Keratinocyte (primary cell): ENCODE data around the gene SCN4A.

Experiments
- EZH2 ChIP-seq: IDR thresholded peaks from one replicate; pipeline ENCODE4 v1.6.1; 2012; ENCODE audit warnings: inconsistent platforms, mild to moderate bottlenecking, low read length, moderate library complexity
- TF ChIP-seq, protein P1 (sequence below), 3 experiments: IDR thresholded peaks in 1 of 3; conservative IDR thresholded peaks in 1 of 3; optimal IDR thresholded peaks in 1 of 3; 2 replicates in 2 of 3; 3 replicates in 1 of 3; pipeline versions ENCODE3 to v1.5.1; 2011; ENCODE audit warnings: low read length in 3 of 3, mild to moderate bottlenecking in 3 of 3, moderate library complexity in 2 of 3, control low read depth in 1 of 3, inconsistent platforms in 1 of 3; ENCODE audit not compliant: insufficient read depth in 2 of 3; ENCODE audit errors: extremely low read depth in 1 of 3

DNA sequence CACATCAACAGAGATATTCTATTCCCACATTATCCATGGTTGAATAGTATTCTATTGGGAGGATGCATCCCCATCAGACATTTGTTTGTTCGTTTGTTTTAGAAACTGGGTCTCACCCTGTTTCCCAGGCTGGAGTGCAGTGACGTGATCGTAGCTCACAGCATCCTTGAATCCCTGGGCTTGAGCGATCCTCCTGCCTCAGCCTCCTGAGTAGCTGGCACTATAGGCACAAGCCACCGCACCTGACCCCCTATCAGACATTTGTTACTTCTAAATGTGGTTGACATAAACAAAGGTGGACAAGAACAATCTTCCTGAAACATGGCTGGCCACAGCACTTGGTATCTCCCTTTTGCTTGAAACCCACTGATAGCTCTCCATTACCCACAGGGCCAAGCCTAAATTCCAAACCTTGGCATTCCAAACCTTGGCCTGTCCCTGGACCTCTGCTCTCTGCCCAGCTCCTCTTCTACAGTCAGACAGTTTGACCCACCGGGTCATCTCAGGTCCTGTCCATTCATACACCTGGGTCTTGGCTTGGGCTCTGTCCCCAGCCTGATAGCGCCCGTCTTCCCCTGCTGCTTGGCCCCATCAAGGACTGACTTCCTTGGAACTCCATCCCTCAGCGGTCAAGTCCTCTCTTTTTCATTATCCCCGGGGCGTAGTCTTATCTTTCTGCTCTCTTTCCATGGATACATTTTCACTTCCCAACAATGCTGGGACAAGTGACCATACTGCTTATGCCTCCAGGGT is 23.9 kb upstream of the SCN4A start:
- TF ChIP-seq, protein P1, sequence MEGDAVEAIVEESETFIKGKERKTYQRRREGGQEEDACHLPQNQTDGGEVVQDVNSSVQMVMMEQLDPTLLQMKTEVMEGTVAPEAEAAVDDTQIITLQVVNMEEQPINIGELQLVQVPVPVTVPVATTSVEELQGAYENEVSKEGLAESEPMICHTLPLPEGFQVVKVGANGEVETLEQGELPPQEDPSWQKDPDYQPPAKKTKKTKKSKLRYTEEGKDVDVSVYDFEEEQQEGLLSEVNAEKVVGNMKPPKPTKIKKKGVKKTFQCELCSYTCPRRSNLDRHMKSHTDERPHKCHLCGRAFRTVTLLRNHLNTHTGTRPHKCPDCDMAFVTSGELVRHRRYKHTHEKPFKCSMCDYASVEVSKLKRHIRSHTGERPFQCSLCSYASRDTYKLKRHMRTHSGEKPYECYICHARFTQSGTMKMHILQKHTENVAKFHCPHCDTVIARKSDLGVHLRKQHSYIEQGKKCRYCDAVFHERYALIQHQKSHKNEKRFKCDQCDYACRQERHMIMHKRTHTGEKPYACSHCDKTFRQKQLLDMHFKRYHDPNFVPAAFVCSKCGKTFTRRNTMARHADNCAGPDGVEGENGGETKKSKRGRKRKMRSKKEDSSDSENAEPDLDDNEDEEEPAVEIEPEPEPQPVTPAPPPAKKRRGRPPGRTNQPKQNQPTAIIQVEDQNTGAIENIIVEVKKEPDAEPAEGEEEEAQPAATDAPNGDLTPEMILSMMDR (optimal IDR thresholded peaks at IDR 0.05 in 1 of 3, IDR thresholded peaks at IDR 0.05 in 1 of 3, conservative IDR thresholded peaks at IDR 0.05 in 1 of 3; ENCODE audit: extremely low read depth in 1 of 3, insufficient read depth in 2 of 3, low read length in 3 of 3), result no peak
- no peak for TF ChIP-seq EZH2
